CD4-positive, alpha-beta T cell treated with Interleukin-4 for 1 hour (primary cell): ENCODE data around the gene SORL1.
"Not testable (repeated sequence)": the region's sequence is repeated elsewhere in the genome, so short reads cannot be mapped to it uniquely, and the experiment has no call there.

Experiments
- DNase-seq, 2 donors: peaks; one replicate each; pipeline ENCODE4 v3.0.0-alpha.2; 2020 to 2022

Gene SORL1

GRCh38 chr11:121595717-121596161 lies 143.6 kb downstream of the SORL1 start:
- no peak for DNase-seq

- no peak for DNase-seq
Observed at GRCh38 chr11:121596195-121597155, 144.4 kb downstream of the SORL1 start.

DNA sequence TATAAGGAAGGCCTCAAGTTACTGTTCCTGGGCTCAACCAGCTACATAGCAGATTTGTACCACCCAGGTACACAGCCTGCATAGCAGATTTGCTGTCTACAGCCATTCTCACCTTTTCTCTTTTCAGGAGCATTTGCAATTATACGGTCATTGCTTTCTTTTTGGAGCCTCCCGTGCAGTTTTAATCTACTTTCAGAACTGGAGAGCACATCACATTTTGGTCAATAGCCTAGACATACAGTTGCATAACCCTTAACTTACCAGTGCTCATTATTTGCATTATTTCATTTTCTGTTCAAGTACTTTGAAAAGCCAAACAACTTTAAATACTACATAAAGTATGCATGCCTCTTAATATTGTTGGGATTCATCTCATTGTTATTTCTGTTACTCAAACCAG lies 151.2 kb downstream of the SORL1 start:
- DNase-seq, result no peak

DNA sequence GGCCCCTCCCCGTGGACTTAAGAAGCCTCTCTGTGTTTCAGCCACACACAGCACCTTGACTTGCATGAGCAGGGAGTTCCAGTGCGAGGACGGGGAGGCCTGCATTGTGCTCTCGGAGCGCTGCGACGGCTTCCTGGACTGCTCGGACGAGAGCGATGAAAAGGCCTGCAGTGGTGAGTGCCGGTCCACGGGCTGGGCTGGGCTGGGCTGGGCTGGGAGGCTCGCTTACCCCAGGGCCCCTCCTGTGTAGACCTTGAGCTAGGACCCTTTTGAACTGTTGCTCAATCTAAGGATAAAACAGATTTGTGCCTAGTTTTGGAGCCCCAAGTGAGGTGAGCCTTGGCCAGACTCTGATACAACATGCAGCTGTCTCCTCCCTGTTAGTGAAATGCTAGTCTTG lies 152.0 kb downstream of the SORL1 start:
- DNase-seq, result no peak

DNA sequence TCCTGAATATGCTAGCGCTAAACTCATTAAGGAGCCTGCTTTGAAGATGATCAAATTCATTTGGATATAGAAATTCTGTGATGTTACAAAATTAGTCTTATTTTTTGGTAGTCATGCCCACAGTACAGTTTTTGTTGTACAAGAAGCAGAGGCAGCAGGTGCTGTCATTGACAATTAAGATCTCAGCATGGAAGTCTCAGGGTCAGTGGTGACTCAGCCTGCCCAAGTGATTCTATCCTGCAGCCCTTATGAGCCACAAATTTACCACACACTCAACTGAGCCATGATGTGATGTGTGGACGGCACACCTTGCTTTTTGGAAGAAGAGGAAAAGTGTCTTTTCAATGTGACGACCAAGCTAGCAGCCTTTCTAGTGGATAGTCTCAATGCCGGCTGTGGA lies 154.2 kb downstream of the SORL1 start:
- DNase-seq, result no peak

GRCh38 chr11:121607341-121607740 lies 155.2 kb downstream of the SORL1 start:
- no peak for DNase-seq

DNA sequence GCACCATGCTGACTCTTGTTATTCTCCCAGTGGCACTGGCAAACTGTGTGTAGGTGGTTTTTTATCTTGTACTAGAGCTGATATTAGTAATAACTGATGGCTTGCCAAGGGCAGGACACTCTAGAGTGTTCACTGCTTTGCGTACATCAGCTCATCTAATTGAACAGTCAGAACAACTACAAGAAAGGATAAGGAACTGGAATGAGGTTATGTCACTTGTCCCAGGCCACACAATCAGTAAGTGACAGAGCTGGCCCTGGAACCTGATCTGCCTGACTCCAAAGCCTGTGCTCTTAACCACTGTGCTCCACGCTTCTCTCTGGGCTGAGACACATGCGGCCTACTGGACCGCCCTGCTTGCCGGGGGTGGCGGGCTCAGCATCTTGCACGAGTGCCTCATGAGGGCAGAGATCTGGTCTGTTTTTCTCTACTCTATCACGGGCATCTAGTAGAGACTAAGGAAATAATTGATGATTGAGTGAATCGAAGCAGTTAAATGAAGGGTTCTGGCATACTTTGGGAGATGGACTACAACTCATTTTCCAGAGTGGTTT lies 156.5 kb downstream of the SORL1 start:
- no peak for DNase-seq

DNA sequence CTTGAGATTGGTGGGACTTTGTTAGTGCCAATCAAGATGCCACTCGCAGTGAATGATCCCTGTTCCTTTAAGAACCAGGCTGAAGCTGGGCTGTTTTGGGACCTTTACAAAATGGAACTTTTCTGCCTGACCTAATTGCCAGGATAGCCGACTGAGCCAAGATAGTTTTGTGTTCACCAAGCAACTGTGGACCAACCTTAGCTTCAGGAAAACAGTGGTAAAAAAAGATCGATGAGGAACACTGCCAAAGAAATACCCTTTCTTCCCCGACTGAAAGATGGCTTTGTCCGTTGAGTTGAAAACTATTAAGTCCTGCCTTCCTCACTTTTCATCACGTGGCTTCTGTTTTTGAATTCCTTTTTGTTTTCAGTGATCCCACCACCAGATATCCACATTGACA lies 158.6 kb downstream of the SORL1 start:
- no peak for DNase-seq

- DNase-seq, result no peak
Observed at GRCh38 chr11:121611242-121611641, 159.1 kb downstream of the SORL1 start.

- no peak for DNase-seq
Observed at GRCh38 chr11:121613724-121614123, 161.6 kb downstream of the SORL1 start.

- DNase-seq, result no peak
Observed at GRCh38 chr11:121614636-121615240, 162.6 kb downstream of the SORL1 start.

DNA sequence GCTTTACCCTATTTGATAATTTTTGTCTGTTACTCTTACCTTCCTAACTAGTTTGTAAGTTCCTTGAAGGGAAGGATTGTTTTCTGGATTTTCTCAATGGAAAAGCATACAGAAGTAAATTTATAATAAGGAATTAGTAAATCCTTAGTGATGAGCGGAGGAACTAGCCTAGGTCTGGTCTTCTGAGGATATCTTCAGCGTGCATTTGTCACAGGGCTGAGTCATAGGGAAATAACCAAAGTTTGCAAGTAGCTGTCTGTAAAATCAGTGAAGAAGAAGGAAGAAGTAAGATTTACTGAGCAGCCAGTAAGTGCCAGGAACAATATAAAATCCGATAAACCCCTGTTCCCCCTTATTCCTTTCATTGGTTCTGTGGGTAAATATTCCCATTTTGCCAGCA lies 163.4 kb downstream of the SORL1 start:
- DNase-seq, result no peak

- no peak for DNase-seq
Observed at GRCh38 chr11:121618516-121618915, 166.4 kb downstream of the SORL1 start.

GRCh38 chr11:121625777-121626506 lies 173.8 kb downstream of the SORL1 start:
- DNase-seq, result no peak

DNA sequence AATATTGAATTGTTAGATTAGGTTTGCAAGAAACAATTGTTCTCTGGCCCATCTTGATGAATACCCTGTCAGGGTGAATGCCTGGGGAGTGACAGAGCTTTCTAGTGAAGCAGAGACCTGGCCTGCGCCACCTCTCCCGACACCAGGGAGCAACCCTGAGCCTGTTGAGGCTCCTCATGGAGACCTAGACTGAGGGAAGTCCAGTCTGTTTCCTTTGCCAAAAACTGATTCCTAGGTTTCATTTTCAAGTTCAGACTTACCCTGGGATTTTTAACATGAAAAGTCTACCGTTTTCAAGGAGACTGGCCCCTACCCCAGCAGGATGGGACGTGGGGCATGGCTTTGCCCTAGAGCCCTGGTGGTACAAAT lies 174.4 kb downstream of the SORL1 start:
- DNase-seq, result no peak

DNA sequence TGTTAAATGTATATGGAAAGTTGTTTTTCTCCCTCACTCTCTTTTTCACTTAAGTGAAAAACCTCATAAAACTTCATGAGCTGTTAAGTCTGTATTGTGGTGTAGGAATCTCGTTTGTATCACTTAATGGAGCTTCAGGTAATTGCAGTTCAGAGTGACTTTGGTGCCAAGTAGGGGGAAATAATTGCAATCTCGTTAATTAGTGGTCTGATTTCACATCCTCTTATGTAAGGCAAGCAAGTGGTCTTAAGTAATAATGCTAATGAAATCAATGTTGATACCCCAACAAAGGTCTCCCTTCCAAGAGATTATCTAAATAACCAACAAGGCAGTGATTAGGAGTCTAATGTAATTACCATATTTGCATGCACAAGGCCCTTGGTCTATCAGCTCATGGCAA lies 174.9 kb downstream of the SORL1 start:
- no peak for DNase-seq

DNA sequence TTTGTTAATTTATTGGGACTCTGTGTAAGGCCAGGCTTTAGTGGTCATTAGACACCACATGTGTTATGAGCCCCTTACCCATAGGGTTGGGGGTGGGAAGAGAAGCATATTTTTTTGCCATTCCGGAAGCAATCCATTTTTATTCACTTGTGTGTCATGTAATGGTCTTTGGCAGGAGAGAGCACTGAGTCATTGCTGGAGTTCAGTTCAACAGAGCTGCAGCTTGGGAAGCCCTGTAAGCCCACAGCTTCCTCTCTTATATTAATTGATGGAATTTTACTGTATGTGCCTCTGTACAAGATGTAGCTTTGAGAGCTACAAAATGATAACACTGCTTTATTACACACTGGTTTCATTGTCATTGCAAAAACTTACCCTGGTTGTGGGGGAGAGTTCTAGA lies 177.9 kb downstream of the SORL1 start:
- DNase-seq, result no peak

DNA sequence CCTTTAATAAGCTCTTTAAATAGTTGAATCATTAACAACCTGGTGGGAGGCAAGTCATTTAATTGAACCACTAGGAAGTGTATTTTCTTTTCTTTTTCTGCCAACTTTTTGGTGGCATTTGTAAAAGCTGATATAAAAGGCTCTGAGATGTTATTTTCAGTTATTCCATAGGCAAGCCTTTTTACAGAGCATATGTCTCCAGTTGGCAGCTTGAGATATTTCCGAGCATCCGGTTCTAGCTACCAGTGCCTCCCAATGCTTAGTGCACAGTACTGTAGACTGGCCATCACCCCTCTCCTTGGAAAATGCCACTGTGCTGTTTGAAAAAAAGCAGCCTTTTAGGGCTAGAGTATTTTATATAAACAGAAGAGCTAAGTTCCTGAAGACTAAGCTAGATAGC lies 179.3 kb downstream of the SORL1 start:
- DNase-seq, result no peak

DNA sequence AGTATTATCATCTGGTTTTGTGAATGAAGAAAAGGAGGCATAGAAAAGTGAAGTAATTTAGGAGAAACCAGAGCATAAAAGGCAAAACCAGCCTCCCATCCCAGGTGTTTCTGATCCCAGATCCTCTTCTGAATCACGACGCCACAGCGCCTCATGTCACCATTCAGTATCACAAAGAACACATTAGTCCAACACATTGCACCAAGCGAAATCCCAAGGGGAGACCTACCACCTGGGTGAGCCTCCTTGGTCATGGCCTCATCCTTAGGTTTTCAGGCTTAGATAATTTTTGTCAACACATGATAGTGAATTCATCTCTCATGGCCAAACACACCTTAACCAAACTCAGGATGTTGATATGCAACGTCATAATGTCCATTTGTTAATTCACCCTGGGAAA lies 182.2 kb downstream of the SORL1 start:
- no peak for DNase-seq

DNA sequence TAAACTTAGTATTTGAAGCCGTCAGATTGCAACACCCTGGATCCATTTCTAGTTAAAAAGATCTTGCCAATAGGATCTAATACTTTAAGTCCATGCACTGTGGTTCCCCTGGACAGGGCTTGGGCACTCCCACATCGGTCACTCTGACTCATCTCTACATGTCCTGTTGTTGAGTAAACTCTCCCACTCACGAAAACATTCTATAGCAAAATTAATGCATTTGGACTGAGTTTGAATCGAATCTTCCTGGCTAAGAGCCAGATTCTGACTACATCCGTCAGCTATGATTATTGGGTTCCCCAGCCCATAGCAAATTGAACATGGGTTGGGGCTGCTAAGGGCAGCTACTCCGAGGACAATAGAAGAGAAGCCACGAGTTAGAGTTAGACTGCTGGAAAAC lies 182.8 kb downstream of the SORL1 start:
- DNase-seq, result no peak

DNA sequence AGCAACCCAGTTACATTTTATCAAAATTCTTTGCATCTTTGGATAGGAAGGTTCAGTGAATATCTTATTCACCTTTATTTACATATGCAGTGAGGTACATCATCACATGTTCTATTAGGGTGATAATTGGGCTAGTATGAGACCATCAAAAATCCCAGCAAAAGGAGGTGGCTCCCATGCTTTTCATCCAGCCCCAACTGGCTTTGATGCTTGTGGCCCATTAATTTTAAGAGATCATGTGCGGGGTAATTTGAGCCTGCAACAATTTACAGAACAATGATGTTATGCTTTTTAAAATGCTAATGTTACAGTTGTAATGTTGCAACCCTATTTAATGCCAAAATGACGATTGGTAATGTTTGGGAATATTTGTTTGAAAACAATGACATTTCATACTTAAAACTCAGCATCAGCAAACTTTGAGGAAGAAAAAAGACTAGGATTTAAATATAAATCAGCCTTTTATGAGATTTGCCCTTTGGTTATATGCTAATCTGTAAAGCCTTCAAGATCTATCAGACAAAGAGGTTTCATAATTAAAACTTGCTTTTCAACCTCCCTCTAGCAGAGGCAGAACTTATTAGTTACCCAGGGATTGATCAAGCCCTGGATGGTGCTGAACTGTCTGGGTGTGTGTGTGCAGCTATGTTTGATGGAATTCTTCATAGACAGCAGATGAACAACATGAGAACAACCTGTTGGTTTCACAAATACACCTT lies 184.1 kb downstream of the SORL1 start:
- DNase-seq, result no peak

DNA sequence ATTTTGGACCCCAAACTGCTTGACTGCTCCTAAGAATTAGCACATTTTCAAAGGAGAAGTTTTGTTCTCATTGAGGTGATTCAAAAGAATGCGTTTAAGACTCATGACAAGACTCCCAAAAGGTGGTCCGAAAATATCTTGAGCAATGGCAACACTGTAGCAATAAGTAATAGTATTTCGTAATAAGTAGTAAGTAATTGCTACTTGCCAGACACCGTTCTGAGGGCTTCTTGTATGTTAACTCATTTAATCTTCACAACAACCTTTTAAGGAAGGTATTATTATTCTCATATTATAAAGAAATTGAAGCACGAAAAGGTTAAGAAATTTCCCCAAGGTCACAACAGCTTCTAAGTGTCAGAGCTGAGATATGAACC lies 184.7 kb downstream of the SORL1 start:
- no peak for DNase-seq

DNA sequence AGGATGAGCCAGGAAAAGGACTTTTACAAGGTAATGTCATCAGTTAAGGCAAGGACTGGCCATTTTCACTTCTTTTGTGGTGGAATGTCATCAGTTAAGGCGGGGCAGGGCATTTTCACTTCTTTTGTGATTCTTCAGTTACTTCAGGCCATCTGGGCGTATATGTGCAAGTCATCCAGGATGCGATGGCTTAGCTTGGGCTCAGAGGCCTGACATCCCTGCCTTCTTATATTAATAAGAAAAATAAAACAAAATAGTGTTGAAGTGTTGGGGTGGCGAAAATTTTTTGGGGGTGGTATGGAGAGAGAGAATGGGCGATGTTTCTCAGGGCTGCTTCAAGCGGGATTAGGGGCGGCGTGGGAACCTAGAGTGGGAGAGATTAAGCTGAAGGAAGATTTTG lies 185.5 kb downstream of the SORL1 start:
- DNase-seq, result not testable (repeated sequence)
